ENCODE data around the gene HMBS. TPM values are rescaled to one million over a fixed set of nuclear protein-coding genes. Genes with fewer than 3 reads are reported as not detected.
"Not testable (repeated sequence)": the region's sequence is repeated elsewhere in the genome, so short reads cannot be mapped to it uniquely, and the experiment has no call there.

The HMBS gene
- 9.3 and 22.5 TPM in 2 replicates for total RNA-seq (2014; rRNA removed)
- Bru-seq, nascent RNA = percentile 77 among the genes with signal in this experiment
- BruChase-seq, experiment 1, labeled RNA remaining after a 6-hour chase = percentile 76 among the genes with signal in this experiment
- BruChase-seq, experiment 2, labeled RNA remaining after a 2-hour chase = percentile 74 among the genes with signal in this experiment
- long read RNA-seq, transcript HMBS-201 (14 exons, 1,501 nt) = major isoform, 52 of 71 reads
- long read RNA-seq, partial matches to known transcripts = 0 of 71 reads
- long read RNA-seq, other reads (novel, unspliced or antisense) = 12 of 71 reads

GRCh38 chr11:119084663-119085436, at the start of gene HMBS:
Gene HMBS (plus strand): TSS chr11:119084881. CDS start chr11:119085034, 153 bp downstream.
- TSS peak; percentile 93 for BruUV-seq (replicated peaks)
- no peaks in the 10 kb centered on the region for H3F3A ChIP-seq (ENCODE audit: low read length, unreplicated experiment)
- CTCF ChIA-PET = interaction anchor here (0.6 kb wide), 2 partner anchors 10 to 36 kb away, joined by 3 to 6 read pairs; partner anchors contain the start of gene HINFP
- POLR2A ChIA-PET (ENCODE audit: unreplicated experiment) = interaction anchor here (0.6 to 1.9 kb wide), 9 partner anchors 11 to 222 kb away, joined by 3 to 34 read pairs (median 3); partner anchors contain the start of genes DPAGT1 and VPS11
- H3K4me1 ChIP-seq (ENCODE audit: insufficient read depth, low read length) = peaks cover 23% of the 10 kb centered on the region
- no peaks in the 10 kb centered on the region for H3K9me2 ChIP-seq (replicated peaks; ENCODE audit: low read length)
- intact Hi-C loops (cut with micrococcal nuclease) = loop anchor here (2.0 kb wide), 1 partner anchor 16 kb away; the partner anchor contains the start of gene DPAGT1
- H3K9me3 ChIP-seq (ENCODE audit: low read length) = no peaks in the 10 kb centered on the region
- H3K4me2 ChIP-seq (ENCODE audit: low read length) = peak within 1 kb of the TSS; percentile 91
- H3K9ac ChIP-seq (ENCODE audit: low read length) = peak within 1 kb of the TSS; percentile 86
- DNase-seq (peak; percentile 98), ATAC-seq (peak; percentile 91)
- TF ChIP-seq EZH2phosphoT487 (IDR thresholded peaks at IDR 0.05; ENCODE audit: borderline replicate concordance, low read length) = no peak
- no peak for TF ChIP-seq EZH2 (IDR thresholded peaks at IDR 0.05; ENCODE audit: low read length, unreplicated experiment)
- TF ChIP-seq CTCF (conservative IDR thresholded peaks at IDR 0.05; ENCODE audit: low read depth, low read length) = no peak
- H3K27ac ChIP-seq (ENCODE audit: low read length) = peak within 1 kb of the TSS; percentile 80
- H3K79me2 ChIP-seq (ENCODE audit: low read length) = peaks cover 25% of the 10 kb centered on the region
- no peaks in the 10 kb centered on the region for H3K27me3 ChIP-seq (ENCODE audit: low read length)
- H3K36me3 ChIP-seq (ENCODE audit: low read depth, low read length) = peaks cover 23% of the 10 kb centered on the region
- no peaks in the 10 kb centered on the region for H4K20me1 ChIP-seq (ENCODE audit: low read length)
- H2AFZ ChIP-seq (ENCODE audit: low read length) = peak within 1 kb of the TSS; percentile 68
- peak within 1 kb of the TSS; percentile 80 for H3K4me3 ChIP-seq (ENCODE audit: low read length)

DNA sequence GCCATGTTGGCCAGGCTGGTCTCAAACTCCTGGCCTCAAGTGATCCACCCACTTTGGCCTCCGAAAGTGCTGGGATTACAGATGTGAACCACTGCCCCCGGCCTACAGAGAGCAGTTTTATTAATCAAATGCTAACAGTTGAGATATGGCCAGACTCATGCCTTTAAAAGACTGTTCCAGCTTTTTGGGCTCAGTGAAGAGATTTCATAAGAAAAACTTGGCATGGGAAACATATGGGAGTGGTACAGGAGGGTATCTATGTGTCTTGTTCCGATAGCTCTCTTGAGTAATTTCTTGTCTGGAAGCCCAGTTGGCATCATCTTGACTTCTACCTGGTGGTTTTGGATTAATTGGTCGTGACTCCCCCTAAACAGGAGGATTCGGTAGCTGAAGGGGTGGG, 45.8 kb upstream of the HMBS start:
- H3K9ac ChIP-seq (ENCODE audit: low read length) = no peak overlapping the region
- H4K20me1 ChIP-seq (ENCODE audit: low read length) = no peaks in the 10 kb centered on the region
- ATAC-seq (no peak), DNase-seq (no peak)
- intact Hi-C loops (cut with micrococcal nuclease) = no loop called here
- no peak overlapping the region for H3K4me3 ChIP-seq (ENCODE audit: low read length)
- BruUV-seq (replicated peaks) = no TSS peak
- no peak for TF ChIP-seq CTCF (conservative IDR thresholded peaks at IDR 0.05; ENCODE audit: low read depth, low read length)
- TF ChIP-seq EZH2phosphoT487 (IDR thresholded peaks at IDR 0.05; ENCODE audit: borderline replicate concordance, low read length) = no peak
- no peak for TF ChIP-seq EZH2 (IDR thresholded peaks at IDR 0.05; ENCODE audit: low read length, unreplicated experiment)
- H3K4me1 ChIP-seq (ENCODE audit: insufficient read depth, low read length) = no peaks in the 10 kb centered on the region
- no peak overlapping the region for H3K27ac ChIP-seq (ENCODE audit: low read length)
- H3K4me2 ChIP-seq (ENCODE audit: low read length) = no peak overlapping the region
- no peaks in the 10 kb centered on the region for H3K79me2 ChIP-seq (ENCODE audit: low read length)
- no peaks in the 10 kb centered on the region for H3K27me3 ChIP-seq (ENCODE audit: low read length)
- no peaks in the 10 kb centered on the region for H3K9me3 ChIP-seq (ENCODE audit: low read length)
- H3F3A ChIP-seq (ENCODE audit: low read length, unreplicated experiment) = no peaks in the 10 kb centered on the region
- H3K9me2 ChIP-seq (replicated peaks; ENCODE audit: low read length) = no peaks in the 10 kb centered on the region
- ChIA-PET POLR2A (ENCODE audit: unreplicated experiment) (interaction anchor here (0.6 kb wide), 1 partner anchor 22 kb away, joined by 3 read pairs; no protein-coding TSS in a partner anchor), CTCF (no interaction called here)
- no peak overlapping the region for H2AFZ ChIP-seq (ENCODE audit: low read length)
- H3K36me3 ChIP-seq (ENCODE audit: low read depth, low read length) = no peaks in the 10 kb centered on the region

DNA sequence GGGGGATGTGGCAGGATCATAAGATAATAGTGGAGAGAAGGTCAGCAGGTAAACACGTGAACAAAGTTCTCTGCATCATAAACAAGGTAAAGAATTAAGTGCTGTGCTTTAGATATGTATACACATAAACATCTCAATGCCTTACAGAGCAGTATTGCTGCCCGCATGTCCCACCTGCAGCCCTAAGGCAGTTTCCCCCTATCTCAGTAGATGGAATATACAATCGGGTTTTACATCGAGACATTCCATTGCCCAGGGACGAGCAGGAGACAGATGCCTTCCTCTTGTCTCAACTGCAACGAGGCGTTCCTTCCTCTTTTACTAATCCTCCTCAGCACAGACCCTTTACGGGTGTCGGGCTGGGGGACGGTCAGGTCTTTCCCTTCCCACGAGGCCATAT, 45.2 kb upstream of the HMBS start:
- BruUV-seq (replicated peaks); intact Hi-C loops (cut with micrococcal nuclease): not testable (repeated sequence)

More for the DNA sequence above, 45.2 kb upstream of the HMBS start:
- H3K27me3 ChIP-seq (ENCODE audit: low read length); CTCF ChIA-PET; H2AFZ ChIP-seq (ENCODE audit: low read length); H3K4me2 ChIP-seq (ENCODE audit: low read length); ATAC-seq; H3F3A ChIP-seq (ENCODE audit: low read length, unreplicated experiment); H3K9me2 ChIP-seq (replicated peaks; ENCODE audit: low read length); H3K27ac ChIP-seq (ENCODE audit: low read length); H3K4me1 ChIP-seq (ENCODE audit: insufficient read depth, low read length); DNase-seq; POLR2A ChIA-PET (ENCODE audit: unreplicated experiment); H3K4me3 ChIP-seq (ENCODE audit: low read length); H3K9ac ChIP-seq (ENCODE audit: low read length); H3K79me2 ChIP-seq (ENCODE audit: low read length); H3K36me3 ChIP-seq (ENCODE audit: low read depth, low read length); H3K9me3 ChIP-seq (ENCODE audit: low read length); H4K20me1 ChIP-seq (ENCODE audit: low read length): not testable (repeated sequence)
